Measurements from ENCODE around the gene KIF24.

GRCh38 chr9:34338665-34339385 is 9.8 kb upstream of the KIF24 start:
- no peak for TF ChIP-seq CTCF (conservative IDR thresholded peaks at IDR 0.05 in 1 of 2, IDR thresholded peaks at IDR 0.05 in 1 of 2; ENCODE audit: low read depth in 1 of 2, low read length in 2 of 2)
- no peak for TF ChIP-seq EZH2 (IDR thresholded peaks at IDR 0.05; ENCODE audit: low read length, missing control alignments)
